ENCODE results near the gene LSM7.

GRCh38 chr19:2288818-2289713 lies 39.3 kb downstream of the LSM7 start:
- TF ChIP-seq REST (IDR thresholded peaks at IDR 0.05; ENCODE audit: borderline replicate concordance) (no peak), POLR2AphosphoS5 (IDR thresholded peaks at IDR 0.05) (no peak), RAD21 (conservative IDR thresholded peaks at IDR 0.05) (no peak), EP300 (conservative IDR thresholded peaks at IDR 0.05; ENCODE audit: poor library complexity, severe bottlenecking) (no peak), SMC3 (conservative IDR thresholded peaks at IDR 0.05; ENCODE audit: poor library complexity) (no peak), EZH2 (IDR thresholded peaks at IDR 0.05; ENCODE audit: borderline replicate concordance, insufficient read depth, low read length, poor library complexity, severe bottlenecking) (no peak), TAF1 (IDR thresholded peaks at IDR 0.05; ENCODE audit: low read depth) (no peak)
- TF ChIP-seq, protein P1, sequence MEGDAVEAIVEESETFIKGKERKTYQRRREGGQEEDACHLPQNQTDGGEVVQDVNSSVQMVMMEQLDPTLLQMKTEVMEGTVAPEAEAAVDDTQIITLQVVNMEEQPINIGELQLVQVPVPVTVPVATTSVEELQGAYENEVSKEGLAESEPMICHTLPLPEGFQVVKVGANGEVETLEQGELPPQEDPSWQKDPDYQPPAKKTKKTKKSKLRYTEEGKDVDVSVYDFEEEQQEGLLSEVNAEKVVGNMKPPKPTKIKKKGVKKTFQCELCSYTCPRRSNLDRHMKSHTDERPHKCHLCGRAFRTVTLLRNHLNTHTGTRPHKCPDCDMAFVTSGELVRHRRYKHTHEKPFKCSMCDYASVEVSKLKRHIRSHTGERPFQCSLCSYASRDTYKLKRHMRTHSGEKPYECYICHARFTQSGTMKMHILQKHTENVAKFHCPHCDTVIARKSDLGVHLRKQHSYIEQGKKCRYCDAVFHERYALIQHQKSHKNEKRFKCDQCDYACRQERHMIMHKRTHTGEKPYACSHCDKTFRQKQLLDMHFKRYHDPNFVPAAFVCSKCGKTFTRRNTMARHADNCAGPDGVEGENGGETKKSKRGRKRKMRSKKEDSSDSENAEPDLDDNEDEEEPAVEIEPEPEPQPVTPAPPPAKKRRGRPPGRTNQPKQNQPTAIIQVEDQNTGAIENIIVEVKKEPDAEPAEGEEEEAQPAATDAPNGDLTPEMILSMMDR (IDR thresholded peaks at IDR 0.05; ENCODE audit: poor library complexity, severe bottlenecking), result no peak

Measured in neural cell (in vitro differentiated cells).